GM19452 (cell line): ENCODE results near the gene TMEM175.
"Not testable (repeated sequence)": the region's sequence is repeated elsewhere in the genome, so short reads cannot be mapped to it uniquely, and the experiment has no call there.

Source experiments
- ATAC-seq: cut with Tn5 transposase; IDR thresholded peaks from one replicate; pipeline ENCODE4 v1.9.1; 2021; ENCODE audit not compliant: unreplicated experiment

The TMEM175 gene

DNA sequence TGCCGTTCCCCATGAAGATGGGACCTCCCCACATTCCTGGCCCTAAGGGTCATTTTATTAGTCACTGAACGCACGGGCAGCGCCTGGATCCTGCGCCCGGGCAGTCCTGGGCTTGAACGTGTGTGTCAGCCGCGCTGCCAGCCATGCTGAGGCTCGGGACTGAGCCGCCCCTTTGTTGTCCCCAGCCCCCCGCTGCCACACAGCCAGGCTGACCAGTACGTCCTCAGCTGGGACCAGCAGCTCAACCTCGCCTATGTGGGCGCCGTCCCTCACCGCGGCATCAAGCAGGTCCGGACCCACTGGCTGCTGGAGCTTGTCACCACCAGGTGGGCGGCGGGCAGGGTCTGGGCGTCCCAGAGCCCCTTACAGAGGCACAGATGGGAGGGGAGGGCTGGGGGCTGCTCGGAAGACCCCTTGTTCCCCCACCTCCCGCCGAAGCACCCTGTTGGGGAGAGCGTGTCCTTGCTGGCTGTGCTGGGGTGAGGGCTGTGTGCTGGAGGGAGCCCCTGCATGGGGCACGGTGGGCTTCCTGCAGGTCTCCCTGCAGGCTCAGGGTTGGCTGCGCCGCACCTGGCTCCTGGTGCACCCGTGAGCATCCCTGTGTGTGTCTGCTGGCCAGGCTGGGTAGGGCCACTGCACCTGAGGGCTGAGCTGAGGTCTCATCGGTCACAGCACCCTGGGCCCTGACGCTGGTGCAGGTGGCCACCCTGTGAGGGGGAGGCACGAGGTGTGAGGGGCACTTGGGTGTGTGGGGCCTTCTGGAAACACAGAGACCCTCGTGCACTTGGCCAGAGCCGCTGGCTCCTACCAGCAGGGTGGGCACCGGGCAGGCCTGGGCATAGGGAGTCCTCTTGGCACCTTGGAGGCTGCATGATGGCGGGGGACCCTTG is 55.6 kb downstream of the TMEM175 start:
- no peak for ATAC-seq

GRCh38 chr4:988726-989721 is 56.8 kb downstream of the TMEM175 start:
- no peak for ATAC-seq

DNA sequence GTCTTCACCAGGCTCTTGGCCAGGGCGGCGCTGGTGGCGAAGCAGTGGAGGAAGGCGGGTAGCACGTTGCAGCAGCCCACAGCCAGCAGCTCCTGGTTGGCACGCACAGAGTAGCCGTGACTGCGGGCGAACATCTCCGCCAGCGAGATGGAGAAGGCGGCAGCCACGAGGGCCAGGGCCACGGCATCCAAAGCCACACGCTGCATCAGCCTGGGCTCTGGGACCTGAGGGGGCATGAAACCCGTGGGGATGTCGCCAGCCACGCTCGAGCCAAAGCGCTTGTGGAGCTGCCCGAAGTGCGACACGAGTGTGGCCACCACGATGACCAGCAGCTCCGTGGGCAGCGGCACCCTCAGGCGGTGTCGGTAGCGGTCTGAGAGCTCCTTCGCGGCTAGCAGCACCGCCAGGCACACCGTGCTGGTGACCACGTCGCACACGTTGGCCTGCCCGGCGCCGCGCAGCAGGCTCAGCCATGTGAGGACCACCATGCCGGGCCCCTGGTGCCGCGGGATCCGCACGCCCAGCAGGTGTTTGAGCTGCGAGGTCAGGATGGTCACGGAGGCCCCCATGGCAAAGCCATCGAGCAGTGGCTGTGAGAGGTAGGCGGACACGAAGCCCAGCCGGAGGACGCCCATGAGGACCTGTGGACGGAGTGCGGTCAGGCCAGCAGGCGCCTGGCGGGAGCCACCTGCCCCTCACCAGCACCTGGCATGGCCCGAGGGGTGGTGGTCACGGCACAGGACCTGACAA is 57.6 kb downstream of the TMEM175 start:
- no peak for ATAC-seq

DNA sequence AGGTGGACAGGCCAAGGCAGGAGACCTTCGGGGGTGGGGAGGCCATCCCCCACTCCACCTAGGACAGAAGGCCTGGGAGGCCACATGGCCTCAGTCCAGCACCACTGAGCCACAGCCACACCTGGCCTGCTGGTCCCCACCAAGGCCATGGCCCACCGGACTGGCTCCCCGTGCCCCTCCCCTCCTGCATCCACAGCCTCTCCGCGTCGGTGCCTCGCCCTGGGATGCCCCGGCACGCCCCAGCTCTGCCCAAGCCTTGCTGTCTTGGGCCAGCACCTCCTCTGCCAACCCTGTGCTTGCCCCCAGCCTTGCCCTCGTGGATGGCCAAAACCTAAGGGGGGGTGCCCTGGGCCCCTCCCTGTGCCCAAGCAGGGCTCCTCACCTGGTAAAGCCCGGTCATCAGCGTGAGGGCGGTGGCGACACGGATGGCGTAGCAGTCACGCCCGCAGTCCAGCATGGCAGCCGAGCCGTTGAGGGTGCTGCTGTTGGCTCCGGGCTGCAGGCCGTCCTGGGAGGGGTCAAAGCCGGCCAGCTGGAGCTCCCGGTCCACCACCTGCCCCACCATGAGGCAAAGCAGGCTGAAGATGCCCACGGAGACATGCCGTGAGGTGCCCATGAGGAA is 58.6 kb downstream of the TMEM175 start:
- no peak for ATAC-seq

GRCh38 chr4:991451-992296 is 59.4 kb downstream of the TMEM175 start:
- ATAC-seq: no peak

GRCh38 chr4:992297-993110 is 60.2 kb downstream of the TMEM175 start:
- no peak for ATAC-seq

- no peak for ATAC-seq
These were observed 61.1 kb downstream of the TMEM175 start, which contains the start of gene SLC26A1 for GRCh38 chr4:993111-994029. SLC26A1 (minus strand) TSS chr4:993404; CDS start chr4:991703, 1,701 bp downstream.

DNA sequence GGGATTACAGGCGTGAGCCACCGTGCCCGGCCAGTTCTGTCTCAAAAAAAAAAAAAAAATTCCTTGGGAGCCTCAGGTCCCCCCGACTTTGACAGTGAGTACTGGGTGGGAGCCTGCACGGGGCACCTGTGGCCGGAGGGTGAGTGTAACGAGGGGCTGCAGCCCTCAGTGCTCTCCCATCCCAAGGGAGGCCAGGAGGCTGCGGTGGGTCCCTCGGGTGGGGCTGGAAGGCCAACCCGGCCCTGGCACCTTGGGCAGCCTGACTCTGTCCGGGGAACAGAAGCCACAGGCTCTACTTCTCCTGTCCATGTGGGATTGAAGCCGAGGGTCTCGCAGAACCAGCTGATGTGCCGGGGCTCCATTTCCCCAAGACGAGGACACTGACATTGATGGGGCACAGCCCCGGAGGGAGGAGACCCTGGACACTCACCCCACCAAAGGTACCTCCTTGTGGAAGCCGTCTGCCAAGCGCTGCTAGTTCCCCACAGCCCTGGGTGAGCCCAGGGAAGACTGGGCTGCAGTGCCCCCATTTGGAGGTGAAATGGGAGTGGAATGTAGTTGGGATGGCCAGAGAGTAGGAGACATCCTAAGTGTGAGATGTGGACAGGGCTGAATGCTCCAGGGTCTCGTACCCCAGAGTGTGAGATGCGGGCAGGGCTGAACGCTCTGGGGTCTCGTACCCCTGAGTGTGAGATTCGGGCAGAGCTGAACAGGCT is 63.2 kb downstream of the TMEM175 start:
- ATAC-seq: no peak

- no peak for ATAC-seq
These were observed 64.1 kb downstream of the TMEM175 start for GRCh38 chr4:996030-996996.

- no peak for ATAC-seq
These were observed 64.7 kb downstream of the TMEM175 start for GRCh38 chr4:996997-997374.

- no peak for ATAC-seq
These were observed 65.3 kb downstream of the TMEM175 start for GRCh38 chr4:997375-998071.

GRCh38 chr4:998096-998691 is 65.9 kb downstream of the TMEM175 start:
- ATAC-seq: no peak

DNA sequence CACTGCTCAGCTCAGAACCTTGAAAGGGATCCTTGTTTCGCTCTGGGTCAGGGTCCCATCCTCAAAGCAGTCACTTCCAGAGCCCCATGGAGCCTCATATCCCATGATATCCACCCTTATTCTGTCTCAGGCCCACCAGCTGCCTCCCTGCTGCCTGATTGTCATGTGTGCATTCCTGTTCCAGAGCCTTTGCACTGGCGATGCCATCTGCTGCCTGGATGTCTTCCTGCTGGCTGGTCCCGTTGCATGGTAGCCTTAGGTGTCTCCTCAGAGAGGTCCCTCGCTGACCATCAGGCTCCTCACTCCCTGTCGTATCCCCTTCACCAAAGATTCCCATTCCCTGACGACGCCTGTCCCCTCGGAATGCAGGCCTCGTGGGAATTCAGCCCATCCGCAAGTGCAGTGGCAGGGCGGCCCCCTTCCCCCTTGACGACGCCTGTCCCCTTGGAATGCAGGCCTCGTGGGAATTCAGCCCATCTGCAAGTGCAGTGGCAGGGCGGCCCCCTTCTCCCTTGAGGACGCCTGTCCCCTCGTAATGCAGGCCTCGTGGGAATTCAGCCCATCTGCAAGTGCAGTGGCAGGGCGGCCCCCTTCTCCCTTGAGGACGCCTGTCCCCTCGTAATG is 67.1 kb downstream of the TMEM175 start:
- ATAC-seq: not testable (repeated sequence)

- no peak for ATAC-seq
These were observed 67.7 kb downstream of the TMEM175 start for GRCh38 chr4:999882-1000425.
